ENCODE data around the gene ERC2. TPM values are rescaled to one million over a fixed set of nuclear protein-coding genes. Genes with fewer than 3 reads are reported as not detected.

The ERC2 gene
- total and polyA plus RNA-seq, 2 of the 8 experiments (the other 6 are each of a cell fraction or from before 2014, with no cell fraction given), result 16.4 to 22.8 TPM

DNA sequence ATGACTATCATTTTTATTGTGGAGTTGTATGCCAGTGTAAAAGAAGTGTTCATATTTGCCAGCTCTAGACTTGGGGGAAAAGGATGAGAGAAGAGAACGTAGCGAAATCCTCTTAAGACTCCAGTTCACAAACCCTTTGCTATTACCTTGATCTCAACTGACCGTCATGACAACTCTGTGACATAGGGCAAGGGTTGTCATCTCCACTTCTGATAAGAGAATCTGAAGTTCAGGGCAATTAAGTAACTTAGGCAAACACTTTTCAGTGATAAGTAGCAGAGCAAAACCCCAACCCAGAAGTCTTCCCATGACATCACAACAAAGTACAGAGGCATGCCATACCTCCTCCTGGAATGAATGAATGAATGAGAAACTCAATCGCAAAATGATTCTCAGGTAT lies 940.9 kb downstream of the ERC2 start:
- H3K23me2 ChIP-seq (ENCODE audit: low read depth, low read length), result no peaks in the 10 kb centered on the region
- H3K79me1 ChIP-seq (ENCODE audit: low read depth, low read length), result no peaks in the 10 kb centered on the region
- ChIA-PET POLR2A (ENCODE audit: partially characterized antibody) (no interaction called here), CTCF (ENCODE audit: partially characterized antibody) (no interaction called here)
- no peak overlapping the region for H2BK5ac ChIP-seq (ENCODE audit: low read depth, low read length)
- H3K9me3 ChIP-seq (ENCODE audit: insufficient read depth in 2 of 2, low read depth in 1 of 2, low read length in 1 of 2), result no peaks in the 10 kb centered on the region
- H3K23ac ChIP-seq (ENCODE audit: insufficient read length), result no peak overlapping the region
- H4K8ac ChIP-seq (ENCODE audit: extremely low read depth, insufficient read depth, low read length), result no peak overlapping the region
- no peak overlapping the region for H3K27ac ChIP-seq (ENCODE audit: low read depth, low read length)
- no peak overlapping the region for H3K18ac ChIP-seq (ENCODE audit: extremely low read depth, low read length)
- H2AK5ac ChIP-seq (ENCODE audit: low read depth, low read length), result no peak overlapping the region
- H3K27me3 ChIP-seq (replicated peaks in 1 of 4; ENCODE audit: control insufficient read depth in 3 of 4, extremely low read depth in 1 of 4, insufficient read depth in 3 of 4, low read length in 3 of 4), result peaks cover 0 to 2% (median 0%) of the 10 kb centered on the region in 4 experiments; a peak in 1 of 7 replicates
- no peak overlapping the region for H2AFZ ChIP-seq (ENCODE audit: low read length)
- H3K4ac ChIP-seq (replicated peaks; ENCODE audit: insufficient read length, low read depth, low read length), result no peak overlapping the region
- no peak overlapping the region for H3K56ac ChIP-seq (replicated peaks; ENCODE audit: insufficient read length, low read depth, low read length)
- no peak overlapping the region for H3K4me2 ChIP-seq (ENCODE audit: insufficient read depth in 1 of 2, low read depth in 2 of 2, low read length in 2 of 2)
- H4K91ac ChIP-seq (replicated peaks; ENCODE audit: insufficient read length, low read length), result no peak overlapping the region
- H2BK15ac ChIP-seq (ENCODE audit: low read length), result no peak overlapping the region
- H3K14ac ChIP-seq (ENCODE audit: insufficient read length), result no peak overlapping the region
- no peaks in the 10 kb centered on the region for H4K20me1 ChIP-seq (replicated peaks in 1 of 2; ENCODE audit: control insufficient read depth in 1 of 2, insufficient read depth in 2 of 2, low read length in 2 of 2)
- no peak overlapping the region for H2BK120ac ChIP-seq (replicated peaks; ENCODE audit: low read depth, low read length)
- WGBS, 2 experiments (ENCODE audit: extremely low coverage in 1 of 2, insufficient coverage in 1 of 2, insufficient read length in 1 of 2, insufficient replicate concordance in 2 of 2, low coverage in 1 of 2, low lambda C conversion rate in 2 of 2, missing lambda C conversion rate in 1 of 2), result 87% methylated on average over 4 of the region's 4 CpGs; no CpG with 5 or more reads in 1 of the 2 experiments
- no peak overlapping the region for H2BK12ac ChIP-seq (ENCODE audit: low read depth, low read length)
- no peak overlapping the region for H3K4me3 ChIP-seq (ENCODE audit: extremely low read depth in 1 of 4, insufficient read depth in 2 of 4, low read depth in 3 of 4, low read length in 4 of 4)
- DNase-seq (ENCODE audit: low read depth in 1 of 2, low spot score in 2 of 2), result no peak
- no peak for FAIRE-seq
- H4K5ac ChIP-seq (ENCODE audit: insufficient read length, low read depth, low read length), result no peak overlapping the region
- H2BK20ac ChIP-seq (ENCODE audit: low read length), result no peak overlapping the region
- H3K4me1 ChIP-seq (replicated peaks in 1 of 4; ENCODE audit: control insufficient read depth in 3 of 4, insufficient read depth in 4 of 4, low read length in 3 of 4), result peaks cover 4 to 14% (median 7%) of the 10 kb centered on the region in 4 experiments; a peak in 4 of 7 replicates
- H3K36me3 ChIP-seq (ENCODE audit: control insufficient read depth in 2 of 4, insufficient read depth in 4 of 4, low read length in 3 of 4), result no peaks in the 10 kb centered on the region
- no peak overlapping the region for H3K9ac ChIP-seq (replicated peaks in 1 of 4; ENCODE audit: extremely low read depth in 1 of 4, low read depth in 3 of 4, low read length in 3 of 4)
- H3K79me2 ChIP-seq (ENCODE audit: control insufficient read depth in 1 of 2, insufficient read depth in 2 of 2, low read length in 2 of 2), result no peaks in the 10 kb centered on the region
- TF ChIP-seq SAP30 (IDR thresholded peaks at IDR 0.05; ENCODE audit: insufficient read depth, insufficient replicate concordance, low read length) (no peak), PHF8 (conservative IDR thresholded peaks at IDR 0.05; ENCODE audit: low read depth, low read length) (no peak), SUZ12 (IDR thresholded peaks at IDR 0.05; ENCODE audit: low read length) (no peak)

Data from H1 (cell line).